GM23248 (cell line): ENCODE measurements around the gene COL28A1.

Experiments
- EZH2 ChIP-seq: fragments of 200-600 bp; sonication (generic); IDR thresholded peaks from 2 replicates; pipeline ENCODE4 v1.6.1; 2018; ENCODE audit warnings: antibody characterized with exemption, mild to moderate bottlenecking; ENCODE audit not compliant: insufficient read depth, poor library complexity, severe bottlenecking
- EZH2phosphoT487 ChIP-seq: fragments of 200-600 bp; sonication (generic); IDR thresholded peaks from 2 replicates; pipeline ENCODE4 v1.6.1; 2018; ENCODE audit warnings: antibody characterized with exemption, moderate library complexity, mild to moderate bottlenecking, low read depth; ENCODE audit not compliant: insufficient read depth

GRCh38 chr7:7519056-7519455 lies 16.6 kb downstream of the COL28A1 start:
- TF ChIP-seq EZH2 (no peak), EZH2phosphoT487 (no peak)
